GM21447 (cell line): ENCODE results near the gene ZNF780B.

ENCODE experiments used
- ATAC-seq: cut with Tn5 transposase; IDR thresholded peaks from one replicate; pipeline ENCODE4 v1.9.1; 2021; ENCODE audit not compliant: unreplicated experiment

ZNF780B gene

GRCh38 chr19:40055832-40056504, at the start of gene ZNF780B:
ZNF780B (minus strand) TSS chr19:40056231; CDS start chr19:40050332, 5,899 bp downstream.
- ATAC-seq, result peak; percentile 87

GRCh38 chr19:40104754-40105153, 48.7 kb upstream of the ZNF780B start:
- no peak for ATAC-seq

GRCh38 chr19:40103600-40103999, 47.6 kb upstream of the ZNF780B start:
- ATAC-seq, result no peak

- ATAC-seq, result no peak
These were observed 45.8 kb upstream of the ZNF780B start for GRCh38 chr19:40101813-40102212.

GRCh38 chr19:40093416-40093815, 37.4 kb upstream of the ZNF780B start:
- ATAC-seq, result no peak

- no peak for ATAC-seq
These were observed 35.4 kb upstream of the ZNF780B start for GRCh38 chr19:40091205-40092129.

GRCh38 chr19:40090241-40091204, 34.5 kb upstream of the ZNF780B start, which contains the start of gene ZNF780A:
ZNF780A (minus strand) TSS chr19:40090943; CDS start chr19:40084753, 6,190 bp downstream.
- ATAC-seq, result peak; percentile 80

- no peak for ATAC-seq
These were observed 33.4 kb upstream of the ZNF780B start for GRCh38 chr19:40089462-40089861.

GRCh38 chr19:40088299-40089047, 32.4 kb upstream of the ZNF780B start:
- ATAC-seq, result no peak

GRCh38 chr19:40084948-40085347, 28.9 kb upstream of the ZNF780B start:
- ATAC-seq, result no peak

- no peak for ATAC-seq
These were observed 25.4 kb upstream of the ZNF780B start for GRCh38 chr19:40081411-40081810.

- ATAC-seq, result no peak
These were observed 24.3 kb upstream of the ZNF780B start for GRCh38 chr19:40080289-40080688.

- ATAC-seq, result no peak
These were observed 22.3 kb upstream of the ZNF780B start for GRCh38 chr19:40078377-40078776.

- no peak for ATAC-seq
These were observed 14.0 kb upstream of the ZNF780B start for GRCh38 chr19:40070058-40070457.

GRCh38 chr19:40059624-40060023, 3.6 kb upstream of the ZNF780B start:
- no peak for ATAC-seq

GRCh38 chr19:40057166-40057565, 1.1 kb upstream of the ZNF780B start:
- ATAC-seq, result no peak

- ATAC-seq, result no peak
These were observed 474 bp upstream of the ZNF780B start for GRCh38 chr19:40056505-40056904.

GRCh38 chr19:40055049-40055448, 982 bp downstream of the ZNF780B start:
- ATAC-seq, result no peak

- no peak for ATAC-seq
These were observed 1.4 kb downstream of the ZNF780B start for GRCh38 chr19:40054632-40055031.

- ATAC-seq, result no peak
These were observed 2.5 kb downstream of the ZNF780B start for GRCh38 chr19:40053491-40053890.
